ENCODE measurements around the gene SCRN1. TPM values are rescaled to one million over a fixed set of nuclear protein-coding genes. Genes with fewer than 3 reads are reported as not detected.

SCRN1 gene
- total RNA-seq, 2 experiments from 2014 or later: 37.1 to 62.7 TPM

DNA sequence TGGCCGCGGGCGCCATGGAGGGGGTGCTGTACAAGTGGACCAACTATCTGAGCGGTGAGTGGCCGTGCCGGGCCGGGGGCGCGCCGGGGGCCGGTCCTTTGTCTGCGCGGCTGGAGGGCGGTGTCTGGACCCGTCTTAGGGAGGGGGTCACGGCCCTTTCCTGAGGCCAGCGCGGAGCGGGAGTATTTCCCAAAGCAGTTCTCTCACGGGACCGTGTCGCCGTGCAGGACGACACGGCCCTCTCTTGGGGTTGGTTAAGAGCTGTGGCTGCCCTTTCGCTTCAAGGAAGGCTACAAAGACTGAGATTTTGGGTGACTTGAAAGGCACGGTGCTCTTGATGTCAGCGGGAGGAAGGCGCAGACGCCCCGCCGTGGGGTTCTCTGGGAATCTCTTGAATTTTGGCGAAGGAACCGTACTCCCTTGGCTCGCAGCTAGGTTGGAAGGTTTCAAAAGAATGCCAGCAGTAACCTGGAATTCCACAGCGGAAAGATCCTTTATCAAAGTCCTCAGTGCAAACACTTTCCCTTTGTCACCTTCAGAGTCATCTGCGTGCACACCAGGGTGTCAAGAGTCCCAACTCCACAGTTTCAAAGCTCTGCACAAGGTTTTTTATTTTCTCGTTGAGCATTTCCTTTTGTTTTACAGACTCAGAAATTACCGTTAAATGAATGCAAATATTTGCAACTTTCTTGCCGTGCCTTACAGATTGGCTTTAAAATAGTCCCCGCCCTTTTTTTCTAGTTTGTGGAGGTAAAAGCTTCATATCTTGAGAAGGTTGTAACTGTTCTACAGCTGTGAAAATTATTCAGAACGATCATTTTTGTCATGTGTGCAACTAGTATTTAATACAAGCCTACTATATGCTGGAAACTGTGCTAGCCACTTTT is 39.4 kb upstream of the SCRN1 start:
- ChIA-PET POLR2A (interaction anchor here (0.6 to 2.4 kb wide), 5 partner anchors 11 to 233 kb away, joined by 4 to 10 read pairs (median 5); no protein-coding TSS in a partner anchor), CTCF (ENCODE audit: unreplicated experiment) (no interaction called here)
- Histone ChIP-seq H3K4me2 (ENCODE audit: low read length) (peak overlapping the region; percentile 81), H3K27ac (ENCODE audit: low read depth, low read length, poor library complexity, severe bottlenecking) (peak overlapping the region; percentile 69), H3K36me3 (ENCODE audit: insufficient read depth, low read length) (peaks cover 2% of the 10 kb centered on the region; the same call in 1 of the 2 replicates), H3K4me1 (ENCODE audit: insufficient read depth, low read length, poor library complexity, severe bottlenecking) (peaks cover 53% of the 10 kb centered on the region), H4K20me1 (ENCODE audit: insufficient read depth, low read length) (no peaks in the 10 kb centered on the region; the same call in 1 of the 2 replicates), H3K79me2 (ENCODE audit: insufficient read depth, low read depth, low read length) (peaks cover 58% of the 10 kb centered on the region), H2AFZ (ENCODE audit: low read length) (peak overlapping the region; percentile 71), H3K9me2 (ENCODE audit: insufficient read depth, low read length) (no peaks in the 10 kb centered on the region), H3K4me3 (ENCODE audit: low read depth, low read length, poor library complexity, severe bottlenecking) (peak overlapping the region; percentile 81), H3K9me3 (ENCODE audit: low read length) (no peaks in the 10 kb centered on the region)
- intact Hi-C loops (cut with micrococcal nuclease; ENCODE audit: unreplicated experiment): loop anchor here (1.0 to 5.0 kb wide), 4 partner anchors 33 to 450 kb away; partner anchors contain the start of gene NOD1
- BruUV-seq (replicated peaks): no TSS peak
- DNase-seq (ENCODE audit: low spot score): peak; percentile 70
- TF ChIP-seq, protein P1, sequence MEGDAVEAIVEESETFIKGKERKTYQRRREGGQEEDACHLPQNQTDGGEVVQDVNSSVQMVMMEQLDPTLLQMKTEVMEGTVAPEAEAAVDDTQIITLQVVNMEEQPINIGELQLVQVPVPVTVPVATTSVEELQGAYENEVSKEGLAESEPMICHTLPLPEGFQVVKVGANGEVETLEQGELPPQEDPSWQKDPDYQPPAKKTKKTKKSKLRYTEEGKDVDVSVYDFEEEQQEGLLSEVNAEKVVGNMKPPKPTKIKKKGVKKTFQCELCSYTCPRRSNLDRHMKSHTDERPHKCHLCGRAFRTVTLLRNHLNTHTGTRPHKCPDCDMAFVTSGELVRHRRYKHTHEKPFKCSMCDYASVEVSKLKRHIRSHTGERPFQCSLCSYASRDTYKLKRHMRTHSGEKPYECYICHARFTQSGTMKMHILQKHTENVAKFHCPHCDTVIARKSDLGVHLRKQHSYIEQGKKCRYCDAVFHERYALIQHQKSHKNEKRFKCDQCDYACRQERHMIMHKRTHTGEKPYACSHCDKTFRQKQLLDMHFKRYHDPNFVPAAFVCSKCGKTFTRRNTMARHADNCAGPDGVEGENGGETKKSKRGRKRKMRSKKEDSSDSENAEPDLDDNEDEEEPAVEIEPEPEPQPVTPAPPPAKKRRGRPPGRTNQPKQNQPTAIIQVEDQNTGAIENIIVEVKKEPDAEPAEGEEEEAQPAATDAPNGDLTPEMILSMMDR (conservative IDR thresholded peaks at IDR 0.05; ENCODE audit: low read length): no peak
- no peak for TF ChIP-seq EZH2phosphoT487 (IDR thresholded peaks at IDR 0.05; ENCODE audit: borderline replicate concordance, low read depth, low read length)

DNA sequence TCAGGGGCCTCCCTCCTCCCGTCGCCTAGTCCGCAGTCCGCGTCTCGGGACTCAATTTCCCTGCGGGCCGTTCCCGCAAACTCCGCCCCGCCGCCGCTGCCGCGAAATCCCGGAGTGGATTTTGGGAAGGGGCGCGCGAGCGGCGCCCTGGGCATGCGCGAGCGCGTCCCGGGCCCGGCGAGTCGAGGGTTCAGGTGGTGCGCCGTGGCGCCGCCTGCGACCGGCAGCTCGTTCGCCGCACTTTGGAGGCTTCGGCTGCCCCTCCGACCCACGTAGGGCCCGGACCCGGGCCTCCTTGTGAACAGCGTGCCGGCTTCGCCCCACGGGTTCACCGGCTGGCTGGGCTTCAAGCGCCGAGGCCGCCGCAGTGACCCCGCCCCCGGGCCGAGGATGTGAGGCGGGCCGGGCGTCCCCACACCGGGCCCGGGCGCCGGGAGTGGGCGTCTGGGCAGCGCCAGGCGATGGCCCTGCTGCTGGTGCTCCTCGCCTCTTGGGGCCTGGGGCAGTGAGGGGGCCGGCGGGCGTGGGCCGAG is 38.7 kb upstream of the SCRN1 start, which contains the start of gene PLEKHA8:
Gene PLEKHA8 (plus strand): TSS at position 197 of the 533 bp plus-strand sequence. CDS start 351 bp downstream, outside the sequence.
- BruUV-seq (replicated peaks): no TSS peak
- Histone ChIP-seq H3K36me3 (ENCODE audit: insufficient read depth, low read length) (peaks cover 5% of the 10 kb centered on the region; the same call in 1 of the 2 replicates), H3K9me2 (ENCODE audit: insufficient read depth, low read length) (no peaks in the 10 kb centered on the region), H3K79me2 (ENCODE audit: insufficient read depth, low read depth, low read length) (peaks cover 60% of the 10 kb centered on the region), H3K4me3 (ENCODE audit: low read depth, low read length, poor library complexity, severe bottlenecking) (peak within 1 kb of the TSS; percentile 81), H3K4me1 (ENCODE audit: insufficient read depth, low read length, poor library complexity, severe bottlenecking) (peaks cover 56% of the 10 kb centered on the region), H4K20me1 (ENCODE audit: insufficient read depth, low read length) (no peaks in the 10 kb centered on the region; the same call in 1 of the 2 replicates), H3K27ac (ENCODE audit: low read depth, low read length, poor library complexity, severe bottlenecking) (peak within 1 kb of the TSS; percentile 69), H3K4me2 (ENCODE audit: low read length) (peak within 1 kb of the TSS; percentile 98), H2AFZ (ENCODE audit: low read length) (peak within 1 kb of the TSS; percentile 84), H3K9me3 (ENCODE audit: low read length) (no peaks in the 10 kb centered on the region)
- POLR2A ChIA-PET: interaction anchor here (0.6 to 2.4 kb wide), 5 partner anchors 15 to 232 kb away, joined by 3 to 10 read pairs (median 5); no protein-coding TSS in a partner anchor
- intact Hi-C loops (cut with micrococcal nuclease; ENCODE audit: unreplicated experiment): loop anchor here (2.0 to 5.0 kb wide), 3 partner anchors 89 to 451 kb away; partner anchors contain the start of gene NOD1
- CTCF ChIA-PET (ENCODE audit: unreplicated experiment): no interaction called here
- no peak for TF ChIP-seq EZH2phosphoT487 (IDR thresholded peaks at IDR 0.05; ENCODE audit: borderline replicate concordance, low read depth, low read length)
- TF ChIP-seq, protein P1 (conservative IDR thresholded peaks at IDR 0.05; ENCODE audit: low read length): no peak
- peak; percentile 94 for DNase-seq (ENCODE audit: low spot score)

Data from OCI-LY7 (cell line).